ENCODE measurements around the gene ARRB2. TPM values are rescaled to one million over a fixed set of nuclear protein-coding genes. Genes with fewer than 3 reads are reported as not detected.

The ARRB2 gene
- polyA plus RNA-seq, 1 donor from 2014 or later: 28.3 TPM

GRCh38 chr17:4733073-4733531, 22.7 kb downstream of the ARRB2 start:
- Histone ChIP-seq H2AFZ (ENCODE audit: low read depth, low read length) (no peak overlapping the region), H3K27ac (ENCODE audit: low read length) (no peak overlapping the region), H3K9me2 (ENCODE audit: insufficient read depth, low read length) (no peaks in the 10 kb centered on the region), H3K36me3 (ENCODE audit: insufficient read depth, low read length) (no peaks in the 10 kb centered on the region), H3K9ac (ENCODE audit: low read length) (no peak overlapping the region), H4K20me1 (ENCODE audit: insufficient read depth) (no peaks in the 10 kb centered on the region), H3K4me2 (ENCODE audit: low read length) (no peak overlapping the region), H3F3A (ENCODE audit: insufficient read depth, low read length, poor library complexity, severe bottlenecking) (no peaks in the 10 kb centered on the region), H3K9me3 (ENCODE audit: low read length) (no peaks in the 10 kb centered on the region), H3K4me3 (ENCODE audit: low read length) (no peak overlapping the region), H3K79me2 (replicated peaks; ENCODE audit: insufficient read depth, low read length) (no peaks in the 10 kb centered on the region), H3K27me3 (ENCODE audit: insufficient read depth, low read depth, low read length) (peaks cover 14% of the 10 kb centered on the region)
- no peak for TF ChIP-seq CTCF (IDR thresholded peaks at IDR 0.05; ENCODE audit: poor library complexity, severe bottlenecking)
- no peak for TF ChIP-seq REST (IDR thresholded peaks at IDR 0.05; ENCODE audit: borderline replicate concordance)
- no peak for TF ChIP-seq TAF1 (IDR thresholded peaks at IDR 0.05; ENCODE audit: low read depth)
- TF ChIP-seq MXI1 (conservative IDR thresholded peaks at IDR 0.05; ENCODE audit: poor library complexity, severe bottlenecking): no peak
- no peak for TF ChIP-seq SMC3 (conservative IDR thresholded peaks at IDR 0.05; ENCODE audit: poor library complexity)
- no peak for TF ChIP-seq EP300 (conservative IDR thresholded peaks at IDR 0.05; ENCODE audit: poor library complexity, severe bottlenecking)

GRCh38 chr17:4734857-4735475, 24.5 kb downstream of the ARRB2 start:
- H3K9ac ChIP-seq (ENCODE audit: low read length): no peak overlapping the region
- peaks cover 33% of the 10 kb centered on the region for H3K27me3 ChIP-seq (ENCODE audit: insufficient read depth, low read depth, low read length)
- no peaks in the 10 kb centered on the region for H3F3A ChIP-seq (ENCODE audit: insufficient read depth, low read length, poor library complexity, severe bottlenecking)
- H4K20me1 ChIP-seq (ENCODE audit: insufficient read depth): no peaks in the 10 kb centered on the region
- H3K36me3 ChIP-seq (ENCODE audit: insufficient read depth, low read length): no peaks in the 10 kb centered on the region
- TF ChIP-seq POLR2AphosphoS5 (IDR thresholded peaks at IDR 0.05) (no peak), CTCF (IDR thresholded peaks at IDR 0.05; ENCODE audit: poor library complexity, severe bottlenecking) (no peak), RAD21 (conservative IDR thresholded peaks at IDR 0.05) (no peak), EP300 (conservative IDR thresholded peaks at IDR 0.05; ENCODE audit: poor library complexity, severe bottlenecking) (no peak), EZH2 (IDR thresholded peaks at IDR 0.05; ENCODE audit: borderline replicate concordance, insufficient read depth, low read length, poor library complexity, severe bottlenecking) (no peak), MXI1 (conservative IDR thresholded peaks at IDR 0.05; ENCODE audit: poor library complexity, severe bottlenecking) (no peak), REST (IDR thresholded peaks at IDR 0.05; ENCODE audit: borderline replicate concordance) (no peak), TAF1 (IDR thresholded peaks at IDR 0.05; ENCODE audit: low read depth) (no peak), SMC3 (conservative IDR thresholded peaks at IDR 0.05; ENCODE audit: poor library complexity) (no peak)
- no peaks in the 10 kb centered on the region for H3K79me2 ChIP-seq (replicated peaks; ENCODE audit: insufficient read depth, low read length)
- no peaks in the 10 kb centered on the region for H3K9me2 ChIP-seq (ENCODE audit: insufficient read depth, low read length)
- H3K9me3 ChIP-seq (ENCODE audit: low read length): no peaks in the 10 kb centered on the region
- no peak overlapping the region for H3K4me2 ChIP-seq (ENCODE audit: low read length)
- H2AFZ ChIP-seq (ENCODE audit: low read depth, low read length): no peak overlapping the region
- no peak overlapping the region for H3K4me3 ChIP-seq (ENCODE audit: low read length)
- H3K27ac ChIP-seq (ENCODE audit: low read length): no peak overlapping the region

Measured in neural cell (in vitro differentiated cells).